Urothelium cell line (cell line): ENCODE measurements around the gene DYTN.

Experiments
- DNase-seq: peaks from one replicate; pipeline ENCODE4 v3.0.0; 2011; ENCODE audit warnings: low spot score, mixed read lengths
- FAIRE-seq: peaks from 2 replicates; lab custom pipeline; 2011; peaks lifted over from hg19 to GRCh38; lab: Jason Lieb, UNC

DYTN gene

DNA sequence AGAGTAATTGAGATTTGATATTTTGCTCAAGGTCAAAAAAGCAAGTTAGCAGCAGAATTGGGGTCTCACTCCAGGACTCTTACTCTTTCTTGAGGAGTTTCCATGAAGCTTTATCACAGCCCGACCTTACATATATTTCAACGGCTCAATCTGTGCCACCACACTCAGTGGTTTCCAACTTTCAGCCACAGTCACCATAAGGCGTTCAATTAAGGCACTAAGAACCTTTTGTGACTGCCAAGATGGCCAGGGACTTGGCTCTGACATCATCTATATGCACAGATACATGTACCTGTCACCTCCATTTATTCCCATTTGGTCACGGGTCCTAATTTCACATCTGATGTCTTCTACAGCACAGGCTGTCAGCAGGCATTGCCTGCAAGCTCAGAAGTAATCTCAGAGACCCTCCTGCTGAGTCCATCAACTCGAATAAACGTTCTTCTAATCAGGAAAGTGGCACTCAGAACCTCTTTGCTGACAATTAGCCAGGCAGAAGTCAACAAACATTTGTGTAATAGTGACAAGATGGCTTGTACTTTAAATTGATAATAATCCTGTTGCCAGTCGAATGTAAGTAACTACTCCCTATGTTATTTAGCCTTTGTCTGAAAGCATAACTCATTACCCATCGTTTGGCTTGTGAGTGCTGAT is 16.1 kb downstream of the DYTN start:
- no peak for FAIRE-seq
- DNase-seq: no peak

DNA sequence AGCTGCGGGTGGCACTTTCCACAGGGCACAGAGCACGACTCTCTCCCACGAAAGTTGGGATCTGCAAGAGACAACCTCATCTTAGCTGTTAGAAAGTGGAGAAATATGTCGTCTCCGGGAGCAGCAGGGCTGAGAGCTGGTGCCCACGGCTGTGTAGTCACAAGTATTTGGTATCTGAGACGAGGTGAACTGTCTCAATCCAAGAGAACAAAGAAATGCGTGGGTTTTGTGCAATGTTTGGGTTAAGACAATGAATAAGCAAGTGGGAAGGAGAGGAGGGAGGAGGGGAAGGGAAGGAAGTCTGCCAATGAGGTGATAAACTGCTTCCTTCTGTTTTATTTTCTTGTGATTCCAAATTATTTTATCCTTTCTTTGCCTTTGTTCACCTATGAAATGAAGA is 18.0 kb downstream of the DYTN start:
- DNase-seq (no peak), FAIRE-seq (no peak)

DNA sequence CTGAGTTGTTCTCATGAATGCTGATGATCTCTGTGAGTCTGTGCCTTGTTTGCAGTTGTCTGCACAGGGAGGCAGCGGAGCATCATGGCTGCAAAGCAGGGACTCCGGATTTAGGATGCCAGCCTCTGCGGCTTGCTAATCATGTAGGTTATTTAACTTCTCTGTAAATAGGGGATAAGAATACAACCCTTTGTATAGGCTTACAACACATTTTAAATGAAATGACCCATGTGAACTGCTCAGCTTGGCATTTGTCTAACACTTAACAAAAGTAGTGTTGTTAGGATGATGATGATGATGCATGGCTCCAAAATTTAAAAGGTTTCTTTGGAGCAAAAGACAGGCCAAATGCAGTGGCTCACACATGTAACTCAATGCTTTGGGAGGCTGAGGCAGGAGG is 19.4 kb downstream of the DYTN start:
- DNase-seq (no peak), FAIRE-seq (no peak)

DNA sequence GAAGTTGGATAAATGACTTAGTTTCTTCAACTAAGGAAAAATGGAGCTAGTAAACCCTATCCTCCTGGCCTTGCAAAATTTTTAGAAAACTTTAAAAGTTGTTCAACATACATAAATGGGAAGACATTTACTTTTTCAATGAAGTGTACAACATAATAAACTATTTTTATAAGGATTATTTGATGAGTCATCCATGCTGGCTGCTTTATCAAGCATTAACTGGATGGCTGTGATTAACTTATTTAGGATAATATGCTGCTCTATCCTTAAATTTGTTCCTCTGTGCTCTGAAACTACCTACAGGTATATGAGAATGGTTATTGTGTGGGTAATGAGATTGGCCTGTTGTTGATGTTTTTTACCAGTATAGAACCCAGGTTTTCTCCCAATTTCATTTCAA is 21.3 kb downstream of the DYTN start:
- no peak for FAIRE-seq
- DNase-seq: no peak

GRCh38 chr2:206693399-206694137 is 24.6 kb downstream of the DYTN start:
- DNase-seq: peak; percentile 61
- FAIRE-seq: no peak

- DNase-seq (no peak), FAIRE-seq (no peak)
Observed at GRCh38 chr2:206692971-206693370, 25.2 kb downstream of the DYTN start.

GRCh38 chr2:206688990-206689389 is 29.2 kb downstream of the DYTN start:
- FAIRE-seq: no peak
- no peak for DNase-seq

DNA sequence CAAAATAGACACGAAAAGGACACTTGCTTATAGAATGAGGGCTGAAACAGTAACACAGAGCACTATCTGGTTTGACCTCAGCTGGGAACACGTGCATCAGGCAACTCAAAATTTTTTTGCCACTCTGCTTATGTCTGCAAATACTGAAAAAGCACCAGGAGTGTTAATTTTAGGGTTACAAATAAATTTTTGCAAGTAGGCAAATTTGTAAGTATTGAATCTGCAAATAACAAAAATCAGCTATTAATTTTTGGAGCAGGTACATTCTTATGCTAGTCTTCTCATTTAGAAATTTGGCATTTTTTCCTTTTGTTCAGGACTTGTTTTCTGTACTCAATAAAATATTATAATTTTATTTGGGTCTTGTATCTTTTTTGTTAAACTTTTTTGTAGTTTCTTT is 29.7 kb downstream of the DYTN start:
- no peak for DNase-seq
- no peak for FAIRE-seq

DNA sequence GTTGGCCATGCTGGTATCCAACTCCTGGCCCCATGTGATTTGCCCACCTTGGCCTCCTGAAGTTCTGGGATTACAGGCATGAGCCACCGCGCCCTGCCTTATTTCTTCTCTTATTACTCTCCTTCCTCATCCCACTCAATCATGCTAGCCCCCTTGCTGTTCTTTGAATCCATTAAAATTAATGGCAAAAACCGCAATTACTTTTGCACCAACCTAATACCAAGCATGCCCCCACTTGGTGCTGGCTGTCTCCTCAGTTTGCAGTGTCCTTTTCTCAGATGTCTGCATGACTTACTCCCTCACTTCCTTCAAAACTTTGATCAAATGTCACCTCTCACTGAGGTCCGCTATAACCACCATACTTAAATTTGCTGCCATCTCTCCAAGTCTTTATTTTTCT is 34.6 kb downstream of the DYTN start:
- DNase-seq: no peak
- FAIRE-seq: no peak

DNA sequence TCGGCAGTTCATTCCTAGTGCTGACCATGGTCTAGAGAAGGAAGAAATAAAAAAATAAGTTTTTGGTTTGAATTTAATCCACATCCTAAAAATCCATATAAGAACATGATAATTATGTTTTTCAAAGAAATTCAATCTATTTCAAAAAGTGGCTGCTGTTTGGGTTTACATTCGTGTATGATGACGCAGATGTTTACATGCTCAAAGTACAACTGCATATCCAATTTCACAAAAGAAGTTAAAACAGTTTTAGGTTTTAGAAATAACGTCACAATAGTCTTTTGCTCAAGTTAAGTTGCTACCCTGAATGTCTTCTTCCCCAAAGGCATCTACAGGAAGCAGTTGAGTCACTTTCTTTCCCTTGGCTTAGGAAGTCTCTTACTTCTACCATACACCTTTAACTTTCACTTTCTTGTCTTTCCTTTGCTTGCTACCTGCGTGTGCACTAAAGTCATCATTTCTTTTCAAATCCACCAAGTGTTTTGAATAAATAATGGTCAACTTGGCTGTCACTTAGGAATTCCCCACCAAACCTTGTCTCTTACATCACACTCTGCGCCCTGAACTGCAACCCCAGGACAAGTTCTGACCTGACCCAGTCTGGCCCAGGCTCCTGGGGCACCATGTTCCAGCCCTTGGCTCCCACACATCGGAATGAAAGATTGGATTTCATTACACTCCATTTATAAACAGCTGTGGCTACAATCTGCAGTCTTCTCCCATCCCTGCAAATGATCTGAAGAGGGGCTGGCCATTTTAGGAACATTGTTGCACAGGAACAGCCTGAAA is 47.5 kb downstream of the DYTN start:
- DNase-seq: no peak
- no peak for FAIRE-seq

DNA sequence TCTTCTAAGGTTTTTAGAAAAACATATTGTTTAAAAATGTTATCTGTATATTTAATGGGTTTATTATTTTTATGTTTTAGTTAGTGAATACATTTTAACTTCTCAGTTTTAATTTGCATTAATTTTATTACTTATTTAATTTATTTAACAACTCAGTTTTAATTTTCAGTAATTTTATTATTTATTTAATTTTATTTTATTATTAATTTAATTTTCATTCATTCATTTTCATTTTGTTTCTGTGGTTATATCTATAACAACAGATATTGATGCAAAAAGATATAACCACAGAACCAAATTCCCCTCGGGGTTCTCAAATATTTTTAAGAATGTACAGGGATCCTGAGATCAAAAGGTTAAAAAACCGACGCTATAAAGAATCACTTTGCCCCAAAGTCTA is 52.9 kb downstream of the DYTN start:
- FAIRE-seq: no peak
- DNase-seq: no peak

DNA sequence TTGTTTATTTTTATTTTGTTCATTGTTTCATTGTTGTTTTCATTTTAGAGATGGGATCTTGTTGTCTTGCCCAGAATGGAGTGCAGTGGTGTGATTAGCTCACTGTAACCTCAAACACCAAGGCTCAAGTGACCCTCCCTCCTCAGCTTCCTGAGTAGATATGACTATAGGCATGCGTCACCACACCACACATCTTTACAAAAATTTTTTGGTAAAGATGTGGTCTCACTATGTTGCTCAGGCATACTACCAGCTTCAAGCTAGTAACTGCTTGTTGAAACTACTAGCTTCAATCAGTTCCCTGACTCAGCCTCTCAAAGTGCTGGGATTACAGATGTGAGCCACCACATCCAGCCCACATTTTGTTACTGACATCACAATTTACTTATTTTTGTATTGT is 61.1 kb downstream of the DYTN start:
- FAIRE-seq: no peak

GRCh38 chr2:206647985-206648384 is 70.2 kb downstream of the DYTN start:
- FAIRE-seq: no peak
- no peak for DNase-seq

More for the DNA sequence above, 61.1 kb downstream of the DYTN start:
- DNase-seq: no peak

DNA sequence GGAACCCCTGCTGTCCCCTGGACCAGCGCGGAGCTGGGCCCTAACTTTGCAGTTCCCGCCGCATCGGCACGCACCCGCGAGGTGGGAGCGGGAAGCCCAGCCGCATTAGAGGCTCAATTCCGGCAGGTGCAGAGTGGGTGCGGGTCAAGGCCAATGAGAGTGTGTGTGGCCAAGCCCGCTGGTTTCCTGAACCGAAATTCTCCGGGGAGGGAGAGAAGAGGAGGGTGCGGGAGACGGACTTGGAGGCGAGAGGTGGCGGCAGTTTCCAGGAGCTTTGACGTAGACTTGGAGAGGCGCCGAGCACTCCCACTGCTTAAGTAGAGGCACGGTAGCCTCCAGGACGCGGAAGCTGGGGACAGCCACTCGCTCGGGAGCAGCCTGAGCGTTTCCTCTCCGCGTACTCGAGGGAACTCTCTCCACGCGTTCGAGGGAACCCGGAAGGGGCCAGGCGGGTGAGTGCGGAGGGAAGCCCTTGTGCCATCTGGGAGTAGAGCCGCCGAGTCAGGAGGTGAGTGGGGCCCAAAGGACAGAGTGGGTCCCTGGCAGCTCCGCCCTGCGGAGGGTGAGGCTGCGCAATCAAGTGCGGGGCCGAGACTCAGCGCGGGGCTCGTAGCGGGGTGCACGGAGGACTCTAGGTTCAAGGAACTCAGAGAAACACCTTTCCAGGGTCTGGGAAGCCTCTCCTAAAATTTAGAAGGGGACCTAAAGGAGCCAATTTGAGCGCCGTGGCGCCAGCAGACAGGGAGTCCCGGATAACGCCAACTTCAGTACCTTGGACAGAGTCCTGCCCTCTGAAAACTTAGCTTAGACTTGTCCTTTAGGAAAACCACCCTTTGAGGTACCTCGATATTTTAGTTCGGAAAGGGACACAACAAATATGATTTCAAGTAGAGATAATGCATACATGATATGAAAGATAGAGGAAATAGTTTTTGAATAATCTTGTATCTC is 75.8 kb downstream of the DYTN start, which contains the start of gene FAM237A:
Gene FAM237A (plus strand): TSS at position 413 of the 951 bp plus-strand sequence. CDS start 1,750 bp downstream, outside the sequence.
- FAIRE-seq (no peak), DNase-seq (peak; percentile 62)

- FAIRE-seq (no peak), DNase-seq (no peak)
Observed at GRCh38 chr2:206641226-206641625, 77.0 kb downstream of the DYTN start.

GRCh38 chr2:206639636-206640035 is 78.6 kb downstream of the DYTN start:
- FAIRE-seq (no peak), DNase-seq (no peak)

DNA sequence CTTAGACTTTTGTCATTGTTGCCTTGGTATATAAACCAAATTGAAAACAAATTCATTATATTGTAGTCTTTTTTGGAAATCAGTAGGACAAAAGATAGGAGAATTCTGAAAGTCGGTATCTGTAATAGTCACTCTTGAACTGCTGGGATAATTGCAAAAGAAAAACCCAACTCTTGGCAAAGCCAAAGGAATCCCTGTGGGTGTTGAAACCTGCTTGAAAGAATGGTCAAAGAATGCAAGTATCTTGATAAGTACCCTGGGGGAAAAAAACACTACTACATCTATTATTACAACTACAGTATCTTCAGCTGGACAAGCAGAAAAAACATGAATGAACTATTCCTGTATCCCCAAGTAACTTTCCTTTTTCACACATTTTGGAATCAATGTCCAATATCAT is 83.2 kb downstream of the DYTN start:
- FAIRE-seq: no peak
- no peak for DNase-seq

- DNase-seq (no peak), FAIRE-seq (no peak)
Observed at GRCh38 chr2:206631340-206631739, 86.9 kb downstream of the DYTN start.

GRCh38 chr2:206627632-206628031 is 90.6 kb downstream of the DYTN start:
- DNase-seq: no peak
- no peak for FAIRE-seq

DNA sequence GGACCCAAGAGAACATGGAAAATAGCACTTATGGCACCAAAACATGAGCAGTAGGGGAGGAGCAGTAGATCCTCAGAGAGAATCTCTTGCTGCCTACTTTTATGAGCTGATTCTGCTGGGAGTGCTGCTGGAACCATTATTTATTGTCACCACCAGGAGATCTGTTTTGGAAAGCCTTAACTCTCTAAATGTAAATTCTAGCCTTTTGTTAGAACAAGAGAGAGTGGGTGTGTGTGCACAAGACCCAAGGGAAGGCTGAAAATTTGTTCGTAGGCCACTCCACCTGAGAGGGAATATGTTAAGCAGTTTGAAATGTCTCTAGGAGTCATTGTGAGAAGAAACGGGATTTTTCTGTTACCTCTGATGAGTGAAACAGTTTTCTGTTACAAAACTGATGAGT is 92.1 kb downstream of the DYTN start:
- DNase-seq: no peak

DNA sequence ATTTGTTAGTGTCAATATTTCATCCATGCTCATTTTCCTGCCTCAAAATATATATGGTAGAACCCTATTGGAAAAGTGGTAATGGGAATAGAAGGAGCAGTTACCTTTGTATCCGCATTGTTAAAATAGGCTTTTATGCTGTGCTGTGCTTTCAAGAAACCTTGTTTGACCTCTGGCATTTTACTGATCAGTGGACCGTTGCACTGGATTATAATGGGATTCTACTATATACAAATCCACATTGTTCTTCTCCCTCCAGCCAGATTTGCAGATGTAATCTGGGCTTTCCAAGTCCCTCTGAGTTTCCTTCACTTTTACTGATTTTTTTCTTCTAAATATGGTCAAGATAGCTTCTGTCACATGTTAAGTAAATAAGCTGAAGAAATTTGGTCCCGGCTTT is 99.2 kb downstream of the DYTN start:
- DNase-seq (no peak), FAIRE-seq (no peak)

More for the DNA sequence above, 92.1 kb downstream of the DYTN start:
- FAIRE-seq: no peak
